ENCODE measurements around the gene PDGFB.

PDGFB gene

GRCh38 chr22:39291523-39291922 is 46.7 kb upstream of the PDGFB start:
- TF ChIP-seq POLR2AphosphoS5 (IDR thresholded peaks at IDR 0.05; ENCODE audit: low read depth, low read length), result no peak
- TF ChIP-seq REST (IDR thresholded peaks at IDR 0.05; ENCODE audit: insufficient read depth in 1 of 2, low read depth in 2 of 2, low read length in 2 of 2), result no peak
- no peak for TF ChIP-seq SIN3A (IDR thresholded peaks at IDR 0.05; ENCODE audit: borderline replicate concordance, insufficient read depth, low read length)
- no peak for TF ChIP-seq TAF1 (IDR thresholded peaks at IDR 0.05; ENCODE audit: borderline replicate concordance, insufficient read depth, low read length)
- no peak for TF ChIP-seq FOXP2 (optimal IDR thresholded peaks at IDR 0.05; ENCODE audit: borderline replicate concordance, extremely low read depth, extremely low read length, insufficient read depth)

GRCh38 chr22:39290724-39291161 is 46.0 kb upstream of the PDGFB start:
- TF ChIP-seq REST (IDR thresholded peaks at IDR 0.05; ENCODE audit: insufficient read depth in 1 of 2, low read depth in 2 of 2, low read length in 2 of 2) (no peak), POLR2AphosphoS5 (IDR thresholded peaks at IDR 0.05; ENCODE audit: low read depth, low read length) (no peak), SIN3A (IDR thresholded peaks at IDR 0.05; ENCODE audit: borderline replicate concordance, insufficient read depth, low read length) (no peak), FOXP2 (optimal IDR thresholded peaks at IDR 0.05; ENCODE audit: borderline replicate concordance, extremely low read depth, extremely low read length, insufficient read depth) (no peak), TAF1 (IDR thresholded peaks at IDR 0.05; ENCODE audit: borderline replicate concordance, insufficient read depth, low read length) (no peak)

GRCh38 chr22:39289975-39290720 is 45.4 kb upstream of the PDGFB start:
- TF ChIP-seq FOXP2 (optimal IDR thresholded peaks at IDR 0.05; ENCODE audit: borderline replicate concordance, extremely low read depth, extremely low read length, insufficient read depth), result no peak

GRCh38 chr22:39289533-39289932 is 44.8 kb upstream of the PDGFB start:
- TF ChIP-seq TAF1 (IDR thresholded peaks at IDR 0.05; ENCODE audit: borderline replicate concordance, insufficient read depth, low read length) (no peak), POLR2AphosphoS5 (IDR thresholded peaks at IDR 0.05; ENCODE audit: low read depth, low read length) (no peak), SIN3A (IDR thresholded peaks at IDR 0.05; ENCODE audit: borderline replicate concordance, insufficient read depth, low read length) (no peak), FOXP2 (optimal IDR thresholded peaks at IDR 0.05; ENCODE audit: borderline replicate concordance, extremely low read depth, extremely low read length, insufficient read depth) (no peak), REST (IDR thresholded peaks at IDR 0.05; ENCODE audit: insufficient read depth in 1 of 2, low read depth in 2 of 2, low read length in 2 of 2) (no peak)

GRCh38 chr22:39288135-39288898 is 43.5 kb upstream of the PDGFB start:
- no peak for TF ChIP-seq TAF1 (IDR thresholded peaks at IDR 0.05; ENCODE audit: borderline replicate concordance, insufficient read depth, low read length)
- TF ChIP-seq REST (IDR thresholded peaks at IDR 0.05; ENCODE audit: insufficient read depth in 1 of 2, low read depth in 2 of 2, low read length in 2 of 2), result no peak
- no peak for TF ChIP-seq FOXP2 (optimal IDR thresholded peaks at IDR 0.05; ENCODE audit: borderline replicate concordance, extremely low read depth, extremely low read length, insufficient read depth)
- no peak for TF ChIP-seq SIN3A (IDR thresholded peaks at IDR 0.05; ENCODE audit: borderline replicate concordance, insufficient read depth, low read length)
- no peak for TF ChIP-seq POLR2AphosphoS5 (IDR thresholded peaks at IDR 0.05; ENCODE audit: low read depth, low read length)
